ENCODE measurements around the gene FHOD3.

The FHOD3 gene

DNA sequence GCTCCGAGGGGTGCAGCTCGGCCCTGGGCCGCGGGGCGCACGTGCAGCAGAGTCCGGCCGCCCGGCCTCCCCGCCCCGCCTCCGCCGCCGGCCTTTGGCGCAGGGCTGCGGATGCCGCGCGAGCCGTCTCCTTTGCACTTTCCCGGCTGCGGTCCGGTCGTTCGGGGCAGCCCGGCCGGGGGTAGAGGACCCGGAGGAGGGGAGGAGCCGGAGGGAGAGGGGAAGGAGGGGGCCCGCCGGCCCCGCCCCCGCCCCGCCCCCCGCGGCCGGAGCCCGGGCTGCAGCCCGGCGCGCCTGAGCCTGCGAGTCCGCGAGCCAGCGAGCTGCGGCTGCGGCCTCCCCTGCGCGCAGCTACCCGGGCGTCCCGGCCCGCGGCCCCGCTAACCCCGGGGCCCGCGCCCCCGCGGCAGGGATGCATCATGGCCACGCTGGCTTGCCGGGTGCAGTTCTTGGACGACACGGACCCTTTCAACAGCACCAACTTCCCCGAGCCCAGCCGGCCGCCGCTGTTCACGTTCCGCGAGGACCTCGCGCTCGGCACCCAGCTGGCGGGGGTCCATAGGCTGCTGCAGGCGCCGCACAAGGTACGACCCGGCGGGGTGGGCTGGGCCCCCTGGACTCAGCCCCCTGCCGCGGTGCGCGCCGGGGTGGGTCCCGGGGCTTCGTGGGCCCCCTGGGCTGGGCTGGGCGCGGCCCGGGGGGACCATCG is at the start of gene FHOD3:
FHOD3 (plus strand) TSS at position 297 of the 709 bp plus-strand sequence; CDS start at position 420, 123 bp downstream.
- DNase-seq = peak; percentile 87

DNA sequence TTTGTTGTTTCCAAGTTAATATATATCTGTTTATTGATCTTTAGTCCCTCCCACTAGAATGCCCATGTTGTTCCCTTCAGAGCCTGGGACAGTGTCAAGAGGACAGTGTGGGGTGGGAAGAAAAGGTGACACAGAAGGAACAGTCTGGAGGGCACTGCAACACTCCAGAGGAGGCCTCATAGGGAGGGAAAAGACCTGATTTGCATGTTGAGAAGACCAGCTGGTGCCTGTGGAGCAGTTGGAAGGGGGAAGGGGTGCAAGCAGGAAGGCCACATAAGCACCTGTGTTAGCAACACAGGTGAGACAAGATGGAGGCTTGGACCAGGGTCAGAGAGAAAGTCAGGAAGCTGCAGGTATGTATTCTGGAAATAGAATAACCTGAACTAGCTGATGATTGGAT is 48.1 kb upstream of the FHOD3 start:
- DNase-seq = peak; percentile 2

GRCh38 chr18:36250827-36251226 is 46.7 kb upstream of the FHOD3 start:
- no peak for DNase-seq

DNA sequence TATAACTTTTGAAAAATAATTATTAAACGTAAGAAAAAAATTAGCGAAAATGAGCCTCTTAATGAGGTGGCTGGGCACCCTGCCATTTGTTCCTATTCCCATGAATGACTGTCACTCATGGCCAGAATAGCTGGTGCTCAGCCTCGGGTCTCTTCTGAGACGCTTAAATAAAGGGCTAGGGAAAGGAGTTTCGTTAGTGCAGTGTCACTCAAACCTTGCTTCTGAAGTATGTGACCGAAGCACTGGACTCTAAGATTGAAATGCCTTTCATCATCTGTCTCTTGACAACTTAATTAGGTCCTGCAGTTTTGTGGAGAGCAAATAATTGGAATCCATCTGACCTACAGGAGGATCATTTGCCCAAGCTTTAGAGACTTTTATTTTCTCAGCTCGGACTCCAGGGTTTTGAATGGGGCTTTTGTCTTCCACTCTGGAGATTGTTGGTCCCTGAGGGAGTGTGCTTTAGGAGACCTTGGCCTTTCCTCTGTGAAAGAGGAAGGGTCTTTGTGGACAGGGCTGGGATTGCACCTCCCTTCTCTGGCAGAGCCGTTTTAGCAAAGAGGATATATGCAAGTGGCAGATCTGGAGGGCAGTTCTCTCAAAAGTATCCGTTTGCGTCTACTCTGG is 42.3 kb upstream of the FHOD3 start:
- no peak for DNase-seq

- no peak for DNase-seq
These were observed 41.4 kb upstream of the FHOD3 start for GRCh38 chr18:36256094-36256493.

DNA sequence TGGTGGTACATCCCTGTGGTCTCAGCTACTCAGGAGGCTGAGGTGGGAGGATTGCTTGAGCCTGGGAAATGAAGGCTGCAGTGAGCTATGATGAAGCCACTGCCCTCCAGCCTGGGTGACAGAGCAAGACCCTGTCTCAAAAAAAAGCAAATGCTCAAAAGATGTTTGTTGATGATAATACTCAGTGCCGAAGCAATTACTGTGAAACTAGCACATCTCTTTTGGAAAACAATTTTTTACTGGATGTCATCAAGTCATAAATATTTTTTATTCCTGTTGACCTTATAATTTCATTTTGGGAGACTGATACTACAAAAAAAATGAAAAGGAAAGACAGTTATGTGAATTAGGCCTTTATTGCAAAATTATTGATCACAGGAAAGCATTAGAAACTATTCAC is 34.5 kb upstream of the FHOD3 start:
- DNase-seq = no peak

GRCh38 chr18:36264283-36264682 is 33.2 kb upstream of the FHOD3 start:
- no peak for DNase-seq

DNA sequence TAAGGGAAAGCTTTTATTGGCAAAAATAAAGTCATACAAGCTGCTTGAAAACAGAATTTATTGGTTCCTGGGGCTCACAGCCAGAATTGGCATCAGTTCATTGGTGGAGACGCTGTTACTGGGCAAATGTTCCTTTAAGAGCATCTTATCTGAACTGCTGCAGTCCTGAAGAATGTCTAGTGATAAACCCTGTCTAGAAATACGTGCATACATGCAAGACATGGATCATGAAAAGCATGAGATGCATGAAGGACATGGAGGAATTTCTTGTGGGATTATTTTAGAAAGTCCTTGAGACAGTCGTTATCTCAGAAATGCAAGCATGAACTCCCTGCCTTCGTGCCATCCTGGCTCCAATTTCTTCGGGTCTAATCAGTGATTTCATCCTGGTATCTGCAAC is 32.5 kb upstream of the FHOD3 start:
- no peak for DNase-seq

- DNase-seq = no peak
These were observed 28.4 kb upstream of the FHOD3 start for GRCh38 chr18:36269157-36269556.

GRCh38 chr18:36271153-36271552 is 26.4 kb upstream of the FHOD3 start:
- no peak for DNase-seq

DNA sequence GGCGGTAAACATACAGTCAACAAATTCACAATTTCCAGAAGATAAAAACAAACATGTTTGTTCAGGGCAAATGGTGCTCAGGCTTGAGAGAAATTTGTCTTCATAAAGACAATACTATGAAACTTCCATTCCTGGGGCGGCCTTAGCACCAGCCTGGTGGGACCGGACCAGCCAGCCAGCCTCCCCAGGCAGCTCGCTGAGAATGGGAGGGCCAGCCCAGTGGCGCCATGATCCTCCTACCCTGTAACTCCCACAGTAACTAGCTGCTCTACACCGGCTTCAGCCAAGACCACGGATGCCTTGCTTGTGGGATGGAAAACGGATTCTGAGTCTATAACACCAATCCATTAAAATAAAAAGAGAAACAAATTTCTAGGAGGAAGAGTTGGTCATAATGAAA is 24.2 kb upstream of the FHOD3 start:
- no peak for DNase-seq

DNA sequence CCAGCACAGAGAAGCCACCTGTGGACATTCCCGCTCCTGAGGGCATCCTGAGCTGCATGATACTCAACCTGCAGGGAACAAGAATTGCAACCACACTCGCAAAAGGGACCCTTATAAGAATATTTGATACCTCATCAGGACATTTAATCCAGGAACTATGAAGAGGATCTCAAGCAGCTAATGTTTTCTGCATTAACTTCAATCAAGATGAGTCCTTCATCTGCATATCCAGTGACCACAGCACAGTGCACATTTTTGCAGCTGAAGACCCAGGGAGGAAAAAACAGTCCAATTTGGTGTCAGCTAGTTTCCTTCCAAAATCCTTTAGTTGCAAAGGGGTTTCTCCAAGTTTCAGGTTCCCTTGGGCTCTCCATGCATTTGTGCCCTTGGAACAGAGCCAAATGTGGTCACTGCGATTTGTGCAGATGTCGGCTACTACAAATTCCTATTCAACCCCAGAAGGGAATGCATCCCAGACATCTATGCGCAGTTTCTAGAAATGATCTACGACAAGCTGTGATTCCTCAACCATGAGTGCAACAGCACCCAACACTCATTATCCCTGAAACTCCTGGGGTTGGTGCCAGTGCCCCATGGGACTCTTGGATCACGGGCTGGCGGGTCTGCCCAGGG is 23.3 kb upstream of the FHOD3 start:
- no peak for DNase-seq

- DNase-seq = no peak
These were observed 22.0 kb upstream of the FHOD3 start for GRCh38 chr18:36275561-36275960.

DNA sequence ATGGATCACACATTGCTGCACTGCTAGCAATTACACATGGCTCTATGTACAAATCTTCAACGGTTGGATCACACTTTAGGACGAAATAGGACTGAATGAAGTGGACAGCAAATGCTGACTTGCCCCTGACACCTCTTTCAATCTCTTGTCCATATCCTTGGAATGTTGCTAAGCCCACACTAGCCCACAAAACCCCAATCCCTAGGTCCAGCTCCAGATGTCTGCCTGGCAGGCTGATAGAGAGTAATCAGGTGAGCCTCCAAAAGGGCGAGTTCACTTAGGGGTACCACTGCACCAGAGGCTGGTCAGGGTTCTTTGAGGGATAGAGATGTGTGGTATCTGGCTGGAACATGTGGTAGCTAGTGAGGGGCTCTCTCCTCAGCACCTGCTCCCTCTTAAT is 18.5 kb upstream of the FHOD3 start:
- DNase-seq = no peak

- no peak for DNase-seq
These were observed 15.6 kb upstream of the FHOD3 start for GRCh38 chr18:36281936-36282335.

GRCh38 chr18:36283448-36283847 is 14.1 kb upstream of the FHOD3 start:
- DNase-seq = no peak

DNA sequence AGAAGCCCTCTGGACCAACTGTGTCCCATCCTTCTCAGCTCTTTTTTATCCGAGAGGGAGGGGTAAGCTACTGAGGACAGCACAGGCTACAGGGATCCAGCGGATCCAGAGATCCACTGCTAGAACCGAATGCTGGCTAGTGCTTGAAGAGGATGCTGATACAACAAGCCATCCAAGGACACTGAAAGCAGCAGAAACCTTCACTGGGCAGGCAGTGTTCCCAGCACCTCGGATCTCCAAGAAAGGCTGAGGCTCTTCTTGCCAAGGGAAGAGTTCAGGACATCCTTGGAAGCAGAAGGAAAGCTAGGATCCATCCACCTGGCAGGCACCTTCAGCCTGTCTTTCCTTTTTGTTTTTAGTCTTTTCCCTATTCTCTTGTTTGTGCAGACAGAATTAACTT is 13.2 kb upstream of the FHOD3 start:
- no peak for DNase-seq

- DNase-seq = peak; percentile 29
These were observed 12.7 kb upstream of the FHOD3 start for GRCh38 chr18:36284671-36285295.

DNA sequence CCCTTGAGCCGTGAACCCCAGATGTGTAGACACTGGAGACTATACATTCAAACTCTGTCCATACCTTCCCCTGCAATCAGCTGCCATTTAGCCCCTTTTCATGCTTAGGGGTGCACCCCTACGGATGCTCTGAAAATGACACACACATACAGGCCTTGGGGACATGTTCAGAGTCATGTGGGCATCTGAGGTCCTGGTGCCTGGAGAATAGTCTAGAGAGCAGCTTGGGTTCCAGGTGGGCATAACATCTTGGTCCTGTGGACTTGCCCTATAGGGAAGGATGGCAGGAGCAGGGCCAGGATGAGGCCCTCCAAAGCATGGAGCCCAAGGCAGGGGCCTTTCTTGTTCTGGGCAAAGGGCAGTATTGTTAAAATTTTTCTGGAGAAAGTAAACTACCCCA is 9.9 kb upstream of the FHOD3 start:
- no peak for DNase-seq

GRCh38 chr18:36288689-36289088 is 8.8 kb upstream of the FHOD3 start:
- DNase-seq = no peak

DNA sequence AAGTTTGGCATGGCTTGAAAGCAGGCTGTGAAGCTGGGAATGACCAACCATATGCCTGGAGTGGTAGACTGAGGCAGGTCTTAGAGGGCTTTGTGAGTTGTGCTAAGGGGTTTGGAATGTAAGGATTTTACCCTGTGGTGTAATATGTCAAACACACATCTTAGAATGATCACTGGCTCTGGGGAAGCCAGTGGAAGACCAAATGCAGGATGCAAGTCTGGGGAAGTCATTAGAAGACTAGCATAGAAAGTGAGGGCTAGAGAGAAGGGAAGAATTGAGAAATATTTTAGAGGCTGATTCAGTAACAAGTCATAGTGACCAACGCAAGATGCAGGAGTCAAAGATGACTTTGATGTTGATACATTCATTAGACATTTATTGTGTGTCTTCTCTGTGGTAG is 3.5 kb upstream of the FHOD3 start:
- no peak for DNase-seq

DNA sequence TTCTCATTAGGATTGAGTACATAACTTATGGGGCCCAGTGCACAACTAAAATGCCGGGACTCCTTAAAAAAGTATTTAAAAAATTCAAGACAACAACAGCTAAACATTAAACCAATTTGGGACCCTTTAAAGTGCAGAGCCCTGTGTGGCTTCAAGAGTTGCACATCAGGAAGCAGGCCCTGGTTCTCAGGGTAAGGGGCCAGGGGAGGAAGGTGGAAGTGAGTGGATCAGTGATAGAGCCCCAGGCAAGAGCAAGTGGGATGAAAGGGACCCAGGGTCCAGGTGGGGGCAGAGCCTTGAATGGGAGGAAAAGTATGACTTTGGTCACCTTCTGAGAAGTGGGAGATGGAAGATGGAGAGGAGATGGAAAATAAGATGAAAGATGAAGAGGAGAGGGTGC is 2.3 kb upstream of the FHOD3 start:
- no peak for DNase-seq

DNA sequence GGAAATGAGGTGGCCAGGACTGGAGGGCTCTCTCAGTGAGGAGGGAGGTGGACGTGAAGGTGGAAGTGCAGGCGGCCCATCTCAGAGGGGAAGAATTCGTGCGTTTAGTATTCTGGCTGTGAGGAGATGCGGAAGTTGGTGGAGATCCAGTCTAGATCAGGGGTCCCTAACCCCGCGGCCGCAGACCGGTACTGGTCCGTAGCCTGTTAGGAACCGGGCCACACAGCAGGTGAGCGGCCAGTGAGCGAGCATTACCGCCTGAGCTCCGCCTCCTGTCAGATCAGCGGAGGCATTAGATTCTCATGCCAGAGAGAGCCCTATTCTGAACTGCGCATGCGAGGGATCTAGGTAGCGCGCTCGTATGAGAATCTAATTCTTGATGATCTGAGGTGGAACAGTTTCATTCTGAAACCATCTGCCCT is 1.6 kb upstream of the FHOD3 start:
- DNase-seq = peak; percentile 44

All from NCI-H510A (cell line).